ENCODE results near the gene NOLC1.

DNA sequence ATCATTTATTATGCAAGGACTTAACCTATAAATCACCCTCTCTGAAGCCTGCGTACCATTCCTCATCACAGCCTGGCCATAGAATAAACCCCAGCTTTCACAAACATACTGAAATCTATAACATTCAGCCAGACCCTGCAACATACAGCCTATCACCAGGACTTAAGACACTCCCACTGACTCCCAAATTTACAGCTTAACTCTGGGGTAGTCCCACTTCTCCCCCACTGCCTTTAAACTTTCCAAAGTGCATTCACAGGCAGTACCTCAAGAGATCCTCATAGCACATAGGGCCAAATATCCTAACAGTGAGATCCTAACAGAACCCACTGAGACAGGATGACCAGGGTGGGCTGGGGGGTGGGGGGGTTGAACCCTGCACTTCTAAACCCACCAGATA lies 35.5 kb upstream of the NOLC1 start:
- TF ChIP-seq ZNF121 (CRISPR knock-in tag; IDR thresholded peaks at IDR 0.05) (no peak), GABPA (IDR thresholded peaks at IDR 0.05; ENCODE audit: low read depth, low read length) (no peak), GABPA (CRISPR knock-in tag; IDR thresholded peaks at IDR 0.05; ENCODE audit: low read depth) (no peak), RAD21 (CRISPR knock-in tag; IDR thresholded peaks at IDR 0.05) (no peak), ZBTB20 (CRISPR knock-in tag; IDR thresholded peaks at IDR 0.05; ENCODE audit: borderline replicate concordance, low read depth) (no peak), MED1 (CRISPR knock-in tag; IDR thresholded peaks at IDR 0.05) (no peak), SMAD3 (CRISPR knock-in tag; IDR thresholded peaks at IDR 0.05) (no peak), BCLAF1 (IDR thresholded peaks at IDR 0.05) (no peak), CHD2 (IDR thresholded peaks at IDR 0.05; ENCODE audit: low read depth, low read length) (no peak)
- TF ChIP-seq, protein P1, sequence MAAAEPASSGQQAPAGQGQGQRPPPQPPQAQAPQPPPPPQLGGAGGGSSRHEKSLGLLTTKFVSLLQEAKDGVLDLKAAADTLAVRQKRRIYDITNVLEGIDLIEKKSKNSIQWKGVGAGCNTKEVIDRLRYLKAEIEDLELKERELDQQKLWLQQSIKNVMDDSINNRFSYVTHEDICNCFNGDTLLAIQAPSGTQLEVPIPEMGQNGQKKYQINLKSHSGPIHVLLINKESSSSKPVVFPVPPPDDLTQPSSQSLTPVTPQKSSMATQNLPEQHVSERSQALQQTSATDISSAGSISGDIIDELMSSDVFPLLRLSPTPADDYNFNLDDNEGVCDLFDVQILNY (CRISPR knock-in tag; conservative IDR thresholded peaks at IDR 0.05), result no peak
- TF ChIP-seq, protein P2, sequence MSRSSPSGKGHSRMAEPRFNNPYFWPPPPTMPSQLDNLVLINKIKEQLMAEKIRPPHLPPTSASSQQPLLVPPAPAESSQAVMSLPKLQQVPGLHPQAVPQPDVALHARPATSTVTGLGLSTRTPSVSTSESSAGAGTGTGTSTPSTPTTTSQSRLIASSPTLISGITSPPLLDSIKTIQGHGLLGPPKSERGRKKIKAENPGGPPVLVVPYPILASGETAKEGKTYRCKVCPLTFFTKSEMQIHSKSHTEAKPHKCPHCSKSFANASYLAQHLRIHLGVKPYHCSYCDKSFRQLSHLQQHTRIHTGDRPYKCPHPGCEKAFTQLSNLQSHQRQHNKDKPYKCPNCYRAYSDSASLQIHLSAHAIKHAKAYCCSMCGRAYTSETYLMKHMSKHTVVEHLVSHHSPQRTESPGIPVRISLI (CRISPR knock-in tag; IDR thresholded peaks at IDR 0.05; ENCODE audit: borderline replicate concordance), result no peak

All from HepG2 (cell line).